HepG2 (cell line): ENCODE measurements around the gene BSN. TPM values are rescaled to one million over a fixed set of nuclear protein-coding genes. Genes with fewer than 3 reads are reported as not detected.

Source experiments
- CEBPB ChIP-seq: IDR thresholded peaks from 2 replicates; pipeline ENCODE4 v1.6.1; 2011; ENCODE audit warnings: low read depth, low read length, improper control_type of control experiment, borderline replicate concordance
- ELF3 ChIP-seq: IDR thresholded peaks from 2 replicates; pipeline ENCODE4 v1.6.1; 2016; ENCODE audit warnings: missing genetic modification reagents, missing compliant biosample characterization
- FOXK1 ChIP-seq: sonication (generic); formaldehyde crosslinking; IDR thresholded peaks from 2 replicates; pipeline ENCODE4 v1.4.0; 2020; ENCODE audit warnings: low read depth, missing genetic modification reagents, borderline replicate concordance
- HDAC1 ChIP-seq: sonication (generic); formaldehyde crosslinking; IDR thresholded peaks from 2 replicates; pipeline ENCODE4 v1.5.1; 2020; ENCODE audit warnings: mild to moderate bottlenecking, missing genetic modification reagents
- HOXA9 ChIP-seq: sonication (generic); formaldehyde crosslinking; IDR thresholded peaks from 2 replicates; pipeline ENCODE4 v1.8.1; 2022; ENCODE audit warnings: missing genetic modification reagents, mild to moderate bottlenecking, moderate library complexity, borderline replicate concordance
- LCORL ChIP-seq, 2 experiments: fragments of 450-650 bp in 1 of 2; sonication (generic) in 1 of 2; formaldehyde crosslinking in 1 of 2; IDR thresholded peaks; 2 replicates each; pipeline versions ENCODE4 v1.5.0 to v1.6.1; 2017 to 2020; ENCODE audit warnings: antibody characterized with exemption in 1 of 2, missing genetic modification reagents in 1 of 2
- NFE2 ChIP-seq: sonication (generic); formaldehyde crosslinking; IDR thresholded peaks from 2 replicates; pipeline ENCODE4 v1.4.0; 2020; ENCODE audit warnings: missing genetic modification reagents
- REST ChIP-seq, 2 experiments: IDR thresholded peaks; 2 replicates each; pipeline ENCODE4 v1.6.1; 2011 to 2012; ENCODE audit warnings: low read length in 2 of 2, borderline replicate concordance in 1 of 2, low read depth in 1 of 2, mild to moderate bottlenecking in 1 of 2, moderate library complexity in 1 of 2
- SOX5 ChIP-seq: IDR thresholded peaks from 2 replicates; pipeline ENCODE4 v1.6.1; 2016; ENCODE audit warnings: borderline replicate concordance
- TP53 ChIP-seq: sonication (generic); formaldehyde crosslinking; conservative IDR thresholded peaks from 2 replicates; pipeline ENCODE4 v1.4.0; 2020; ENCODE audit warnings: missing genetic modification reagents
- ZFP82 ChIP-seq: sonication (generic); formaldehyde crosslinking; IDR thresholded peaks from 2 replicates; pipeline ENCODE4 v1.5.1; 2020; ENCODE audit warnings: mild to moderate bottlenecking, missing genetic modification reagents, borderline replicate concordance
- ZHX2 ChIP-seq, 2 experiments: sonication (generic) in 1 of 2; formaldehyde crosslinking in 1 of 2; IDR thresholded peaks; 2 replicates each; pipeline versions ENCODE4 v1.6.1 to v1.9.0; 2014 to 2022; ENCODE audit warnings: antibody characterized with exemption in 1 of 2, borderline replicate concordance in 1 of 2, inconsistent platforms in 1 of 2, low read depth in 1 of 2, missing genetic modification reagents in 1 of 2
- ZNF121 ChIP-seq: sonication (generic); formaldehyde crosslinking; IDR thresholded peaks from 2 replicates; pipeline ENCODE4 v1.5.0; 2020; ENCODE audit warnings: mild to moderate bottlenecking, missing genetic modification reagents
- ZNF496 ChIP-seq: sonication (generic); formaldehyde crosslinking; IDR thresholded peaks from 2 replicates; pipeline ENCODE4 v1.8.1; 2023; ENCODE audit warnings: mild to moderate bottlenecking, moderate library complexity, missing genetic modification reagents; ENCODE audit not compliant: insufficient replicate concordance
- ZNF672 ChIP-seq: sonication (generic); formaldehyde crosslinking; IDR thresholded peaks from 2 replicates; pipeline ENCODE4 v1.8.1; 2022; ENCODE audit warnings: missing genetic modification reagents
- ZNF703 ChIP-seq: sonication (generic); formaldehyde crosslinking; IDR thresholded peaks from 2 replicates; pipeline ENCODE4 v1.5.1; 2020; ENCODE audit warnings: missing genetic modification reagents, mild to moderate bottlenecking, moderate library complexity, borderline replicate concordance
- ZNF724P ChIP-seq: sonication (generic); formaldehyde crosslinking; IDR thresholded peaks from 2 replicates; pipeline ENCODE4 v1.8.0; 2022; ENCODE audit warnings: missing genetic modification reagents, borderline replicate concordance
- ZNF749 ChIP-seq: sonication (generic); formaldehyde crosslinking; IDR thresholded peaks from 2 replicates; pipeline ENCODE4 v1.8.0; 2022; ENCODE audit warnings: mild to moderate bottlenecking, missing genetic modification reagents, moderate library complexity, borderline replicate concordance
- ZSCAN12 ChIP-seq: sonication (generic); formaldehyde crosslinking; IDR thresholded peaks from 2 replicates; pipeline ENCODE4 v1.9.0; 2021; ENCODE audit warnings: mild to moderate bottlenecking, missing genetic modification reagents
- polyA plus RNA-seq, 8 experiments: library from polyadenylated mRNA; depleted of rRNA in 3 of 8; stranded (reverse) in 7 of 8; unstranded in 1 of 8; fragments of >200 nt; fragmentation: Illumina TruSeq in 4 of 8; extraction: Trizol in 4 of 8; gene quantifications; 2 replicates each; pipeline versions ENCODE4 v1.2.1 to v1.2.3, GENCODE V29; 2011 to 2016; ENCODE audit warnings: low read depth in 4 of 8, missing spikeins in 1 of 8, mixed read lengths in 1 of 8; ENCODE audit not compliant: insufficient read depth in 1 of 8
- total RNA-seq, 5 experiments: library from RNA; depleted of rRNA; stranded (reverse); fragments of >200 nt; fragmentation: Illumina TruSeq; extraction: Trizol; gene quantifications; 2 replicates each; pipeline ENCODE4 v1.2.3, GENCODE V29; 2016; ENCODE audit warnings: low read depth in 1 of 5

The BSN gene
- total and polyA plus RNA-seq, 2 of the 13 experiments (the other 11 are each of a cell fraction or from before 2014, with no cell fraction given) = 0.42 to 0.86 TPM

GRCh38 chr3:49673715-49674496 lies 119.6 kb downstream of the BSN start, which contains the start of gene APEH (continued):
- no peak for TF ChIP-seq REST (IDR thresholded peaks at IDR 0.05; ENCODE audit: borderline replicate concordance in 1 of 2, low read depth in 1 of 2, low read length in 2 of 2)
- TF ChIP-seq ZNF703 (CRISPR knock-in tag) = 0 out of 2 replicates have a peak, but pooled peaks have one; percentile 44
- peak; percentile 81 for TF ChIP-seq HDAC1 (CRISPR knock-in tag)
- peak; percentile 12 for TF ChIP-seq ZHX2 (IDR thresholded peaks at IDR 0.05; ENCODE audit: low read depth)
- TF ChIP-seq ZHX2 (CRISPR knock-in tag; IDR thresholded peaks at IDR 0.05; ENCODE audit: borderline replicate concordance) = no peak
- peak; percentile 68; the same call in 1 of the 2 replicates for TF ChIP-seq ZSCAN12
- TF ChIP-seq HOXA9 (CRISPR knock-in tag) = peak; percentile 75; the same call in 1 of the 2 replicates
- TF ChIP-seq ZNF121 = no peak
- no peak for TF ChIP-seq ZNF724P
- TF ChIP-seq ZNF749 (CRISPR knock-in tag) = 0 out of 2 replicates have a peak, but pooled peaks have one; percentile 41
- TF ChIP-seq CEBPB = no peak
- no peak for TF ChIP-seq ZNF496 (CRISPR knock-in tag)
- peak; percentile 81 for TF ChIP-seq ELF3 (CRISPR knock-in tag)
- TF ChIP-seq NFE2 (CRISPR knock-in tag) = no peak
- no peak for TF ChIP-seq LCORL (IDR thresholded peaks at IDR 0.05)
- peak; percentile 59; the same call in 1 of the 2 replicates for TF ChIP-seq LCORL (CRISPR knock-in tag; IDR thresholded peaks at IDR 0.05)
- TF ChIP-seq TP53 (CRISPR knock-in tag) = no peak
- TF ChIP-seq ZFP82 = peak; percentile 64; the same call in 1 of the 2 replicates
- TF ChIP-seq SOX5 (CRISPR knock-in tag) = no peak
- TF ChIP-seq ZNF672 (CRISPR knock-in tag) = no peak
- no peak for TF ChIP-seq FOXK1 (CRISPR knock-in tag)
